ENCODE data around the gene HDAC11. TPM values are rescaled to one million over a fixed set of nuclear protein-coding genes. Genes with fewer than 3 reads are reported as not detected.
A peak's percentile ranks its signal among the peaks of the same experiment; 100 is the strongest.
"Not testable (repeated sequence)": the region's sequence is repeated elsewhere in the genome, so short reads cannot be mapped to it uniquely, and the experiment has no call there.

Gene HDAC11, protein sequence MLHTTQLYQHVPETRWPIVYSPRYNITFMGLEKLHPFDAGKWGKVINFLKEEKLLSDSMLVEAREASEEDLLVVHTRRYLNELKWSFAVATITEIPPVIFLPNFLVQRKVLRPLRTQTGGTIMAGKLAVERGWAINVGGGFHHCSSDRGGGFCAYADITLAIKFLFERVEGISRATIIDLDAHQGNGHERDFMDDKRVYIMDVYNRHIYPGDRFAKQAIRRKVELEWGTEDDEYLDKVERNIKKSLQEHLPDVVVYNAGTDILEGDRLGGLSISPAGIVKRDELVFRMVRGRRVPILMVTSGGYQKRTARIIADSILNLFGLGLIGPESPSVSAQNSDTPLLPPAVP
- 2.3 TPM for total RNA-seq

DNA sequence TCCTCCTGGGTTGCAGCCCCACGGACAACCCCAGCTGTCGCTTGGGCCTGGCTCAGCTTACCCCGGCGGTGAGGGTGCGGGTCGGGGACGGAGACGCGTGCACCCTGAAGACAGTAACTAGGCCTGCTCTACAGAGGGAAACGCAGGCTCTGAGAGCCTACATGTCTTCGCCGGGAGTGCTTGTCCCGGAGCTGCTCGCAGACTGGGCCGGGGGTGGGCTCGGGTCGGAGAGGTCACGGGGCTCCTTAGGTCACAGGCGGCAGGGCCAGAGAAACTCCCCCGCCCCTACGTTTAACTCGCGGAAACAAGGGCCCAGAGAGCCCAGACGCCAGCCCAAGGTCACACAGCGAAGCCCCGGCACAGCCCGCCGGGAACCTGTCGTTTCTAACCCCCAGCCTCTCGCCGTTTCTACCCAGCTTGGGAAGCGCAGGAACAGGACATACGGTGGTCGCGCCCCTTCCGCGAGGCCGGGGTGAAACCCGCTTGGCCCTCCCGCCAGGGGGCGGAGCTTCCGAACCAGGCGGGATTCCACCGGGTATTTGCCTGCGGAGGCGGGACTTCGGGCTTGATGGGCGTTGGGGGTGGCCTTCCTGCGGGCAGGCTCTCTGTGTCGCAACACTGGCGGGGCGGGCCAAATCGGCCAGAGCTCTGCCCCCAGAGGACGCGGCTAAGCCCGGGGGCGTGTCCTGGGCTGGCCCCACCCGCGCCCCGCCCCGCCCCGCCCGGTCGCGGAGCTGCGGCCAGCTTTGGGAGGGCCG lies at the start of gene HDAC11:
TSS of gene HDAC11 (plus strand) at position 725 of the 758 bp plus-strand sequence. CDS start 42 bp downstream, outside the sequence.
- Histone ChIP-seq H3K4me3 (ENCODE audit: low read length) (peak within 1 kb of the TSS; percentile 71), H3K4me1 (ENCODE audit: insufficient read depth, low read length) (peaks cover 23% of the 10 kb centered on the region), H3K27me3 (ENCODE audit: insufficient read depth, low read length) (no peaks in the 10 kb centered on the region), H3K9me3 (ENCODE audit: low read depth, low read length) (no peaks in the 10 kb centered on the region)

DNA sequence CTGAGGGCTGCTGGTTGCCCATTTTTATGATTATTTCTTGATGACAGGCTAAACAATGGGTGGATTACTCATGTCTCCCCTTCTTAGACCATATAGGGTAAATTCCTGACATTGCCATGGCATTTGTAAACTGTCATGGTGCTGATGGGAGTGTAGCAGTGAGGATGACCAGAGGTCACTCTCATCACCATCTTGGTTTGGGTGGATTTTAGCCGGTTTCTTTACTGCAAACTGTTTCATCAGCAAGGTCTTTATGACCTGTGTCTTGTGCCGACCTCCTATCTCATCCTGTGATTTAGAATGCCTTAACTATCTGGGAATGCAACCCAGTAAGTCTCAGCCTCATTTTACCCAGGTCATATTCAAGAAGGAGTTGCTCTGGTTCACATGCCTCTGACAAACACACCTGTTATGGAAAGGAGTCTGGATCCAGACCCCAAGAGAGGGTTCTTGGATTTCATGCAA lies 49.7 kb upstream of the HDAC11 start:
- H3K4me1 ChIP-seq (ENCODE audit: insufficient read depth, low read length); H3K9me3 ChIP-seq (ENCODE audit: low read depth, low read length); H3K4me3 ChIP-seq (ENCODE audit: low read length); H3K27me3 ChIP-seq (ENCODE audit: insufficient read depth, low read length): not testable (repeated sequence)

DNA sequence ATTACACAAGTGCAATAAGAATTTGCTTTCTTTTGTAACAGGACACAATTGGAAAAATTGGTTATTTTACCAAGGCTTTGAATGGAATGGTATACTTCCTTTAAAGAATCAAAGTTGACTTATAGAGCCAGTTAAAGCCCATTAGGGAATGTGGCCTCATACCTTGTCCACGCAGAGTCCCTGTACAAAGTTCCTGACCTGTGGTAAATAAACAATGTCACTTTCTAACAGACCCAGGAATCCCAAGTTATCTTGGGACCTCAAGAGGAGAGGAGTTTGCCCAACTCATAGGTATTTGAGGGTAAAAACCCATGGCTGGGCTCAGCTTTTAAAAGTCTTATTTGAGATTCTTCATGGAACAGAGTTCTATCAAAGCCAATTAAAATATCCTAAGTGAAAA lies 48.0 kb upstream of the HDAC11 start:
- no peaks in the 10 kb centered on the region for H3K9me3 ChIP-seq (ENCODE audit: low read depth, low read length)
- H3K4me3 ChIP-seq (ENCODE audit: low read length), result no peak overlapping the region
- H3K4me1 ChIP-seq (ENCODE audit: insufficient read depth, low read length), result peaks cover 6% of the 10 kb centered on the region
- H3K27me3 ChIP-seq (ENCODE audit: insufficient read depth, low read length), result no peaks in the 10 kb centered on the region

- H3K9me3 ChIP-seq (ENCODE audit: low read depth, low read length), result no peaks in the 10 kb centered on the region
- no peak overlapping the region for H3K4me3 ChIP-seq (ENCODE audit: low read length)
- H3K4me1 ChIP-seq (ENCODE audit: insufficient read depth, low read length), result no peaks in the 10 kb centered on the region
- H3K27me3 ChIP-seq (ENCODE audit: insufficient read depth, low read length), result no peaks in the 10 kb centered on the region
Observed at GRCh38 chr3:13433912-13434311, 46.2 kb upstream of the HDAC11 start.

- not testable (repeated sequence) for H3K9me3 ChIP-seq (ENCODE audit: low read depth, low read length); H3K4me3 ChIP-seq (ENCODE audit: low read length); H3K27me3 ChIP-seq (ENCODE audit: insufficient read depth, low read length)
Observed at GRCh38 chr3:13436213-13436612, 43.9 kb upstream of the HDAC11 start.

GRCh38 chr3:13440204-13440817 lies 39.8 kb upstream of the HDAC11 start:
- H3K4me1 ChIP-seq (ENCODE audit: insufficient read depth, low read length), result no peaks in the 10 kb centered on the region
- H3K4me3 ChIP-seq (ENCODE audit: low read length), result no peak overlapping the region
- H3K27me3 ChIP-seq (ENCODE audit: insufficient read depth, low read length), result no peaks in the 10 kb centered on the region
- no peaks in the 10 kb centered on the region for H3K9me3 ChIP-seq (ENCODE audit: low read depth, low read length)

More at GRCh38 chr3:13436213-13436612, 43.9 kb upstream of the HDAC11 start:
- not testable (repeated sequence) for H3K4me1 ChIP-seq (ENCODE audit: insufficient read depth, low read length)

DNA sequence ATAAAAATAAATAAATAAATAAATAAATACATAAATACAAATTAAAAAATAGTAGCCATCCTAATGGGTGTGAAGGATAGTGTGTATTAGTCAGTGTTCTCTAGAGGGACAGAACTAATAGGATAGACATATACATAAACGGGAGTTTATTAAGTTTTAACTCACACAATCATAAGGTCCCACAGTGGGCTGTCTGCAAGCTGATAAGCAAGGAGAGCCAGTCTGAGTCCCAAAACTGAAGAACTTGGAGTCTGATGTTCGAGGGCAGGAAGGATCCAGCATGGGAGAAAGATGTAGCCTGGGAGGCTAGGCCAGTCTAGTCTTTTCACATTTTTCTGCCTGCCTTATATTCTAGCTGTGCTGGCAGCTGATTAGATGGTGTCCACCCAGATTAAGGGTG lies 37.2 kb upstream of the HDAC11 start:
- not testable (repeated sequence) for H3K27me3 ChIP-seq (ENCODE audit: insufficient read depth, low read length); H3K9me3 ChIP-seq (ENCODE audit: low read depth, low read length); H3K4me1 ChIP-seq (ENCODE audit: insufficient read depth, low read length); H3K4me3 ChIP-seq (ENCODE audit: low read length)

GRCh38 chr3:13451301-13451673 lies 28.8 kb upstream of the HDAC11 start:
- H3K4me3 ChIP-seq (ENCODE audit: low read length), result peak overlapping the region; percentile 64
- H3K27me3 ChIP-seq (ENCODE audit: insufficient read depth, low read length), result no peaks in the 10 kb centered on the region
- peaks cover 16% of the 10 kb centered on the region for H3K4me1 ChIP-seq (ENCODE audit: insufficient read depth, low read length)
- H3K9me3 ChIP-seq (ENCODE audit: low read depth, low read length), result no peaks in the 10 kb centered on the region

DNA sequence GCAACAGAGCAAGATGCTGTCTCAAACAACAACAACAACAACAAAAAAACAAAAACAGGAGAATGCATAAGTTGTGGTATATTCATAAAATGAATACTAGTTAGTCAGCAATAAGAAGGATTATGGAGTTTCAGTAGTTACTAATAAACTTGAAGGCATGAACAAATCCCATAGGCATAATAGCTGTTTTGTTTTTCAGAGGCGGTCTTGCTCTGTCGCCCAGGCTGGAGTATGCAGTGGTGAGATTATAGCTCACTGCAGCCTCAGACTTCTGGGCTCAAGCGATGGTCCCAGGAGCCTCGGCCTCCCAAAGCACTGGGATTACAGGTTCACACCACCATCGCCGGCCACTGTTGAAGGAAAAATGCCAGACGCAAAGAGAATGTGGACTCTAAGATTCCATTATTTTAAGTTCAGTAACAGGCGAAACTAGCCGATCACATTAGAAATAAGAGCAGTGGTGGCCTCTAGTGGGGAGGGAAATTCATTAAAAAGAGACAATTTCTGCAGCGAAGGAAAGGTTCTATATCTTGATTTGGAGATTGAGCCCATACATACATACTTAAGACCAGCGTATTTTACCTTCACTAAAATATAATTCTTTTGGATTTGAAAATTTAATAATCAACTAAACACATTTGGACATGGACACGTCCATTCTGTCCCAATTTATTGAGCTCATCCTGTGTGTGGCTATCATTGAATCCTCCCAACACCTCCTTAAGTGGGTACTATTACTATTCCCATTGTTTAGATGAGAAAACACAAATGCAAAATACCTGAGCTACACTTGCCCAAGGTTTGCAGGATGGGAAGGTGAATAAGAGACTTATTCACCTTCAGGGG lies 27.4 kb upstream of the HDAC11 start:
- Histone ChIP-seq H3K4me3 (ENCODE audit: low read length) (peak overlapping the region; percentile 64), H3K4me1 (ENCODE audit: insufficient read depth, low read length) (peaks cover 16% of the 10 kb centered on the region), H3K27me3 (ENCODE audit: insufficient read depth, low read length) (no peaks in the 10 kb centered on the region), H3K9me3 (ENCODE audit: low read depth, low read length) (no peaks in the 10 kb centered on the region)

DNA sequence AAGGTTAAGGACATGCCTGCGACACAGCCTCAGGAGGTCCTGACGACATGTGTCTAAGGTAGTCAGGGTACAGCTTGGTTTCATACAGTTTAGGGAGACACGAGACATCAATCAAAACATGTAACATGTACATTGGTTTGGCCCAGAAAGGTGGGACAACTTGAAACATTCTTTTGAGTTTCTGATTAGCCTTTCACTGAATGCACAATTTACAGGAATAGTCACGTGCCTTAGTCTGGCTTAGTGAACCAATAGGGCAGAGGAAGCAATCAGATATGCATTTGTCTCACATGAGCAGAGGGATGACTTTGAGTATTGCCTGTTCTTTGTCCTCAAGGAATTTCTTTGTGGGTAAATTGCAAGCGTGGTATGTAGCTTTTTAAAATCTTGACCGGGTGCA lies 24.5 kb upstream of the HDAC11 start:
- Histone ChIP-seq H3K4me3 (ENCODE audit: low read length) (no peak overlapping the region), H3K9me3 (ENCODE audit: low read depth, low read length) (no peaks in the 10 kb centered on the region), H3K27me3 (ENCODE audit: insufficient read depth, low read length) (no peaks in the 10 kb centered on the region), H3K4me1 (ENCODE audit: insufficient read depth, low read length) (peaks cover 16% of the 10 kb centered on the region)

DNA sequence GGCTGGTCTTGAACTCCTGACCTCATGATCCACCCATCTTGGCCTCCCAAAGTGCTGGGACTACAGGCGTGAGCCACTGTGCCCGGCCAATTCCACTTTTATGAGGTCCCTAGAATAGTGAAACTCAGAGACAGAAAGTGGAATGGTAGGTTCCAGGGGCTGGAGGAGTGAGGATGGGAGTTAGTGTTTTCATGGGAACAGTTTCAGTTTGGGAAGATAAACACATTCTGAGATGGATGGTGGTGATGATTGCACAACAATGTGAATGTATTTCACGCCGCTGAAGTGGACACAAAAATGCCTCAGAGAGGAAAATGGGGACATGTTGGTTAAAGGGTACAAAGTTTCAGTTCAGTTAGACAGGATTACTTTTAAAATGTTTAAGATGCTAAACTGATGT lies 22.5 kb upstream of the HDAC11 start:
- Histone ChIP-seq H3K9me3 (ENCODE audit: low read depth, low read length) (no peaks in the 10 kb centered on the region), H3K4me1 (ENCODE audit: insufficient read depth, low read length) (peaks cover 2% of the 10 kb centered on the region), H3K27me3 (ENCODE audit: insufficient read depth, low read length) (no peaks in the 10 kb centered on the region), H3K4me3 (ENCODE audit: low read length) (no peak overlapping the region)

DNA sequence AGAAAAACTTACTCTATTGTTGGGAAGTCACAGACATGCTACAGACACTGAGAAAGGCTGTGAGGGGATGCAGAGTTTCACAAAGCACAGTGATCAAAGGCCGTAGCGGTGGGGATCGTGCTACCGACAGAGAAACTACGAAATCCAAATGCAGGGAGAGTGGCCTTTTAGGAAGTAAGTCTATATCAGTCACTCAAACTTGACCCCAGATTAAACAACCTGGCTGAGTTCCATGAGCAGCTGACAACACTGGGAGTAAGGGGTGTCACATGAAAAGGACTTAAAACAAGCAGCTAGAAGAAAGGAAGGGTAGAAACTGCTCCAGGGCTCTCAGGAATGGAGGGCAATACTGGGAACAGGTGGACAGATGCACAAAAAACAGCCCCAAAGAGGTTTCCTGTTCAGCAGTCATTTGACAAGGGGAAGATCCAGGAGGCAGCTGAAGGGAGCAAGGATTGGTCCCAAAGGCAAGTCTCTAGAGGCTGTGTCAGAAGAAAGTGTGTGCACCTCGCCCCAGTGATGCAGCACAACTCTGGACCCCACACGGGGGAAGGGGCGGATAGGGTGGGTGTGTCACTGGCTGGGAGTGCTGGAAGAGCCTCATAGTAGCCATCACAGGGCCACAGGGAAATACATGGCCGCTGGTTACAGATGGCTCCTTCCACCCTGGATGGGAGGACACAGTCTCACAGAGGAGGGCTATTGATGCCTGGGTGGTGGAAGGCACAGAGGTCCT lies 20.3 kb upstream of the HDAC11 start:
- no peaks in the 10 kb centered on the region for H3K27me3 ChIP-seq (ENCODE audit: insufficient read depth, low read length)
- no peak overlapping the region for H3K4me3 ChIP-seq (ENCODE audit: low read length)
- no peaks in the 10 kb centered on the region for H3K4me1 ChIP-seq (ENCODE audit: insufficient read depth, low read length)
- no peaks in the 10 kb centered on the region for H3K9me3 ChIP-seq (ENCODE audit: low read depth, low read length)

- H3K27me3 ChIP-seq (ENCODE audit: insufficient read depth, low read length), result peaks cover 2% of the 10 kb centered on the region
- H3K4me1 ChIP-seq (ENCODE audit: insufficient read depth, low read length), result no peaks in the 10 kb centered on the region
- no peaks in the 10 kb centered on the region for H3K9me3 ChIP-seq (ENCODE audit: low read depth, low read length)
- no peak overlapping the region for H3K4me3 ChIP-seq (ENCODE audit: low read length)
Observed at GRCh38 chr3:13460341-13460736, 19.8 kb upstream of the HDAC11 start.
